Measurements from ENCODE around the gene ADAM15.

ADAM15 gene, protein sequence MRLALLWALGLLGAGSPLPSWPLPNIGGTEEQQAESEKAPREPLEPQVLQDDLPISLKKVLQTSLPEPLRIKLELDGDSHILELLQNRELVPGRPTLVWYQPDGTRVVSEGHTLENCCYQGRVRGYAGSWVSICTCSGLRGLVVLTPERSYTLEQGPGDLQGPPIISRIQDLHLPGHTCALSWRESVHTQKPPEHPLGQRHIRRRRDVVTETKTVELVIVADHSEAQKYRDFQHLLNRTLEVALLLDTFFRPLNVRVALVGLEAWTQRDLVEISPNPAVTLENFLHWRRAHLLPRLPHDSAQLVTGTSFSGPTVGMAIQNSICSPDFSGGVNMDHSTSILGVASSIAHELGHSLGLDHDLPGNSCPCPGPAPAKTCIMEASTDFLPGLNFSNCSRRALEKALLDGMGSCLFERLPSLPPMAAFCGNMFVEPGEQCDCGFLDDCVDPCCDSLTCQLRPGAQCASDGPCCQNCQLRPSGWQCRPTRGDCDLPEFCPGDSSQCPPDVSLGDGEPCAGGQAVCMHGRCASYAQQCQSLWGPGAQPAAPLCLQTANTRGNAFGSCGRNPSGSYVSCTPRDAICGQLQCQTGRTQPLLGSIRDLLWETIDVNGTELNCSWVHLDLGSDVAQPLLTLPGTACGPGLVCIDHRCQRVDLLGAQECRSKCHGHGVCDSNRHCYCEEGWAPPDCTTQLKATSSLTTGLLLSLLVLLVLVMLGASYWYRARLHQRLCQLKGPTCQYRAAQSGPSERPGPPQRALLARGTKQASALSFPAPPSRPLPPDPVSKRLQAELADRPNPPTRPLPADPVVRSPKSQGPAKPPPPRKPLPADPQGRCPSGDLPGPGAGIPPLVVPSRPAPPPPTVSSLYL

DNA sequence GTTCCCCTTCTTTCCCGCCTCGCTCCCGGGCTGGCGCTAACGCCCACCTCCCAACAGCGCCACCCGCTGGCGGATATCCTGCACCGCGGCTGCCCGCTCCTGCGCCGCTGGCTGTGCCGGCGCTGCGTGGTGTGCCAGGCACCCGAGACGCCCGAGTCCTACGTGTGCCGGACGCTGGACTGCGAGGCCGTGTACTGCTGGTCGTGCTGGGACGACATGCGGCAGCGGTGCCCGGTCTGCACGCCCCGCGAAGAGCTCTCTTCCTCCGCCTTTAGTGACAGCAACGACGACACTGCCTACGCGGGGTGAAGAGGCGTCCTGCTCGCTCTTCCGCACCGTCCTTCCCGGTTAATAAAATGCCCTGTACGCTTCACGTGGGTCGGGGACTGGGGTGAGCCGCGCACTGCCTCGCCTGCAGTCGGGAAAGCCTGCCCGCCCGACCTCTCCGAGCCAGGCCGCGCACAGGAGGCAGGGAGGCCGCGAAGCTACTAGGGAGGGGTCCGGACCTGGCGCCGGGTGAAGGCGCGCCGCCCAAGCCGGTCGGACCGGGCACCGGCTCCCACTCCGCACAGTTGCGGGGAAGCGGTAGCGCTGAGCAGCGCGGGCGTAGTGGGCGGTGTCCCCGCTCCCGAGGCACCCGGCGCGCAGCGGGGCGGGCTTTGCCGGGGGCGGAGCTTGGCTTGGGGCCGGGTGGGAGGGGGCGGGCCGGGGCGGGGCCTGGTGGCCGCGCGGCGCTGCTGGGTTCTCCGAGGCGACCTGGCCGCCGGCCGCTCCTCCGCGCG lies at the start of gene ADAM15:
TSS of gene ADAM15 (plus strand) at position 757 of the 782 bp plus-strand sequence. CDS start 71 bp downstream, outside the sequence.
- H3K4me3 ChIP-seq (ENCODE audit: low read length): peak within 1 kb of the TSS; percentile 76
- peak; percentile 60 for DNase-seq (ENCODE audit: low read depth)
- TF ChIP-seq, protein P1, sequence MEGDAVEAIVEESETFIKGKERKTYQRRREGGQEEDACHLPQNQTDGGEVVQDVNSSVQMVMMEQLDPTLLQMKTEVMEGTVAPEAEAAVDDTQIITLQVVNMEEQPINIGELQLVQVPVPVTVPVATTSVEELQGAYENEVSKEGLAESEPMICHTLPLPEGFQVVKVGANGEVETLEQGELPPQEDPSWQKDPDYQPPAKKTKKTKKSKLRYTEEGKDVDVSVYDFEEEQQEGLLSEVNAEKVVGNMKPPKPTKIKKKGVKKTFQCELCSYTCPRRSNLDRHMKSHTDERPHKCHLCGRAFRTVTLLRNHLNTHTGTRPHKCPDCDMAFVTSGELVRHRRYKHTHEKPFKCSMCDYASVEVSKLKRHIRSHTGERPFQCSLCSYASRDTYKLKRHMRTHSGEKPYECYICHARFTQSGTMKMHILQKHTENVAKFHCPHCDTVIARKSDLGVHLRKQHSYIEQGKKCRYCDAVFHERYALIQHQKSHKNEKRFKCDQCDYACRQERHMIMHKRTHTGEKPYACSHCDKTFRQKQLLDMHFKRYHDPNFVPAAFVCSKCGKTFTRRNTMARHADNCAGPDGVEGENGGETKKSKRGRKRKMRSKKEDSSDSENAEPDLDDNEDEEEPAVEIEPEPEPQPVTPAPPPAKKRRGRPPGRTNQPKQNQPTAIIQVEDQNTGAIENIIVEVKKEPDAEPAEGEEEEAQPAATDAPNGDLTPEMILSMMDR (conservative IDR thresholded peaks at IDR 0.05; ENCODE audit: low read length): peak; percentile 75

DNA sequence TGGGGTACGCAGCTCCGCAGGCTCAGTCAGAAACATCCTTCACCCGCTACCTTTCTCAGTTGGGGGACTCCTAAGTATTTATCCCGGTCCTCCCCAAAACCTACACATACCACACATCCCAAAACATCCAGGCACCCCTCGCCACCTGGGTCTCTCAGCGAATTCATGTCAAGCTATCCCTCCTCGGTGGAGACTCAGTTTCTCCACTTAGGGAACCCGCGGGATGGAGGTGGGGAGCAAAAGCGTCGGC lies 49.8 kb upstream of the ADAM15 start:
- DNase-seq (ENCODE audit: low read depth): no peak
- TF ChIP-seq, protein P1 (conservative IDR thresholded peaks at IDR 0.05; ENCODE audit: low read length): no peak
- H3K4me3 ChIP-seq (ENCODE audit: low read length): peak overlapping the region; percentile 86

DNA sequence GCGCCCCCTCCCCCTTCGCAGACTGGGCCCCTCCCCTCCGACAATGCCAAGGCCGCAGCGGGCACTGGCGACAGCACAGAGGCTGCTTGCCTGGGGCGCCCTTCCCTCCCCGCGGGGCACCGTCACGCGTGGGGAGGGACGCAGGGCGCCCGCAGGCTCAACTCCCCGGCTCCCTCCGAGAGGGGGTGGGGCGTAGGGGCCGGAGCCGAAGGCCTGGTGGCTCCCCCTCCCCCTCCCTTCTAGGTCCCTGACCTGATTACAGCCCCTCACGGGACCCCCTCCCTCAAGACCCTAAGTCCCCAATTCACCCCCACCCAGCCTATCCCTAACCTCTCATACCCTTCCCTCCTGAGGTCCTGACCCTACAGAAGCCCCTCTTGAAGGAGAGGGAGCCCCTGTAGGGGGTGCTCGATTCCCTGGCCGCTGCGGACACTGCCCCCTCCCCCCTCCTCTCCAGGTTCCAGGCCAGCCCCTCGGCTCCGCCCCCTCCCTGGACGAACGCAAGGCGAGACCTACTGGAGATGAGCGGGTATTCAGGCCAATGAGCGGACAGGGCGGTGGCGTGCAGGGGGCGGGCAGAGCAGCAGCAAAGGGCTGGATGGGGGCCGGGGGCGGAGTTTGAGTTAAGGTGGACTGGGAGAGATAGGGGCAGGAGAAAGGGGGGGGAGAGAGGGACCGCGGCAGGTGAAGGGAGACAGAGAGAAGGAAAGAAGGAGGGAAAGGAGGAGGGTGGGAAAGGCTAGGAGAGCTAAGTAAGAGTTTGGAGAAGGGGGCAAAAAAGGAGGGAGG lies 49.2 kb upstream of the ADAM15 start:
- peak; percentile 98 for DNase-seq (ENCODE audit: low read depth)
- peak overlapping the region; percentile 96 for H3K4me3 ChIP-seq (ENCODE audit: low read length)
- TF ChIP-seq, protein P1 (conservative IDR thresholded peaks at IDR 0.05; ENCODE audit: low read length): peak; percentile 50

DNA sequence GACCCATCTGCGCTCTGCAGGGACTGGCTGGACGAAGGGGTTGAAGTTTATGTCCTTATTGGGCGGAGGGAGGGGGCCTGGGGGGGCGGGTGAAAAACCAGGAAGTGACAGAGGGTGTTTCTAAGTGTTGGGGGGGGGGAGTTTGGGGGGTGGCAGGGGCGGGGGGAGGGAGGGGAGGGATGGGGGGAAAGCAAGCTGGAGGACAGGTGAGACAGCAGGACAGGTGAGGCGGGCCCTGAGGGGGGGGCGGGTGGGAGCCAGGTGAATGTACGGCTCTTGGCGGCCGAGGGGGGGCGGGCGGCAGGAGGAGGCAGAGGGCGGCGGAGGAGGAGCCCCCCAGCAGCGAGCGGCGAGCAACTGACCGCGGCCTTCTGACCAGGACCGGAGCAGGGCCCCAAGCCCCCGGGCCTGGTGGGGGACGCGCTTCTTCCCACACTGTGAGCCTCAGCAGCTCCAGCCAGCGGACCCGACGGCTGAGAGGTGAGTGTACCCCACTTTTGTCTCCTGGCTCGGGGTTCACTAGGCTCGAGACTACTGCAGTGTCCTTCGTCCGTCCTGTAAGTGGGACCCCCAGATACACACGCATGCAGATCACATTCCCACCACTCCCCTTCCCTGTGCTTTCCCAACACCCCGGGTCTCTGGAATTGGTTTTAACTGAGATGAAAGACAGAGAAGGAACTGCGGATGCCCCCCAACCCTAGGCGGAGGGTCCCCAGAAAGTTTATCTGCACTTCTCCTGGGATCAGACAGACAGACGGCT lies 48.5 kb upstream of the ADAM15 start, which contains the start of gene ZBTB7B:
TSS of gene ZBTB7B (plus strand) at position 339 of the 763 bp plus-strand sequence. CDS start 11,859 bp downstream, outside the sequence.
- no peak for DNase-seq (ENCODE audit: low read depth)
- peak within 1 kb of the TSS; percentile 96 for H3K4me3 ChIP-seq (ENCODE audit: low read length)
- TF ChIP-seq, protein P1 (conservative IDR thresholded peaks at IDR 0.05; ENCODE audit: low read length): 0 out of 2 replicates have a peak, but pooled peaks have one; percentile 5

DNA sequence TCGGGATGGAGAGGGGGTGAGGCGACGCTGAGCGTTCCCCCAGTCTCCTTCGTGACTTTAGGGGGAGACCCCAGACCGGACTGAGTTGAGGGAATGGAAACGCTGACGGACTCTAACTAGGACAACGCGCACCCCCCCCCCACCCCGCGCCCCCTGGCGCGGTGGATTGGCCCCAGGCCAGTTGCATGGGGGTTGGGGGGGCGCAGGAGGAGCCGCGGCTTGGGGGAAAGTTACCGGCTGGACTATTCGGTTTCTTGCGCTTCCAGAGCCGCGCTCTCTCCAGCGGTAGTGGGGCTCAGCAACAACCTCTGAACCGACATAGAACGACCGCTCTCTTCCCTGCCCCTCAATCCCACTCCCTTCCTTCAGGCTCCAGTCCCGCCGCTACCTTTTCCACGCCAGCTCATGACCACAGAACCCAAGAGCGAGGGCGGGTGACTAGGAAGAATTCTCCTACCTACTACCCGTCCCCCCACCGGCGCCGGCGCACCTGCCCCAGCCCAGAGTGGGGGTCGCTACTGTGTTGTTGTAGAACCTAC lies 47.8 kb upstream of the ADAM15 start:
- DNase-seq (ENCODE audit: low read depth): no peak
- TF ChIP-seq, protein P1 (conservative IDR thresholded peaks at IDR 0.05; ENCODE audit: low read length): no peak
- H3K4me3 ChIP-seq (ENCODE audit: low read length): peak overlapping the region; percentile 96
